Endometrial microvascular endothelial cells (primary cell): ENCODE data around the gene FOXL3. TPM values are rescaled to one million over a fixed set of nuclear protein-coding genes. Genes with fewer than 3 reads are reported as not detected.
"Not testable (repeated sequence)": the region's sequence is repeated elsewhere in the genome, so short reads cannot be mapped to it uniquely, and the experiment has no call there.

ENCODE experiments used
- in situ Hi-C: cut with HindIII; loops from 2 replicates; pipeline ENCODE4 v1.10.0; 2017; ENCODE audit warnings: low sequenced_read_pairs, low pct_unique_long_range_greater_than_20kb; ENCODE audit errors: inconsistent ontology term
- total RNA-seq: library from RNA; depleted of rRNA; stranded (reverse); fragments of >200 nt; gene quantifications from one replicate; pipeline ENCODE4 v1.2.3, GENCODE V29; 2015; ENCODE audit errors: inconsistent ontology term

FOXL3 gene
- total RNA-seq, 1 donor from 2014 or later = not detected

GRCh38 chr7:281637-282036 lies 8.3 kb upstream of the FOXL3 start:
- in situ Hi-C loops = no loop called here

- in situ Hi-C loops = no loop called here
Observed at GRCh38 chr7:282621-283020, 7.3 kb upstream of the FOXL3 start.

GRCh38 chr7:284762-285722 lies 4.9 kb upstream of the FOXL3 start:
- in situ Hi-C loops = no loop called here

GRCh38 chr7:285731-286130 lies 4.2 kb upstream of the FOXL3 start:
- in situ Hi-C loops = no loop called here

- in situ Hi-C loops = no loop called here
Observed at GRCh38 chr7:286266-286665, 3.7 kb upstream of the FOXL3 start.

GRCh38 chr7:288671-289101 lies 1.3 kb upstream of the FOXL3 start:
- in situ Hi-C loops = no loop called here

GRCh38 chr7:289209-289755 lies 688 bp upstream of the FOXL3 start:
- in situ Hi-C loops = no loop called here

- in situ Hi-C loops = no loop called here
Observed at GRCh38 chr7:290554-291372, 793 bp downstream of the FOXL3 start.

GRCh38 chr7:291373-292092 lies 1.6 kb downstream of the FOXL3 start:
- in situ Hi-C loops = no loop called here

- in situ Hi-C loops = no loop called here
Observed at GRCh38 chr7:292226-292625, 2.3 kb downstream of the FOXL3 start.

GRCh38 chr7:292826-293225 lies 2.9 kb downstream of the FOXL3 start:
- in situ Hi-C loops = no loop called here

GRCh38 chr7:293681-294439 lies 3.9 kb downstream of the FOXL3 start:
- in situ Hi-C loops = no loop called here

GRCh38 chr7:294440-295154 lies 4.6 kb downstream of the FOXL3 start:
- in situ Hi-C loops = no loop called here

- in situ Hi-C loops = no loop called here
Observed at GRCh38 chr7:295155-296154, 5.5 kb downstream of the FOXL3 start.

GRCh38 chr7:296373-296945 lies 6.5 kb downstream of the FOXL3 start:
- in situ Hi-C loops = no loop called here

- in situ Hi-C loops = not testable (repeated sequence)
Observed at GRCh38 chr7:297141-297540, 7.2 kb downstream of the FOXL3 start.
